ENCODE measurements around the gene ARHGAP12. TPM values are rescaled to one million over a fixed set of nuclear protein-coding genes. Genes with fewer than 3 reads are reported as not detected.
"Not testable (repeated sequence)": the region's sequence is repeated elsewhere in the genome, so short reads cannot be mapped to it uniquely, and the experiment has no call there.

The ARHGAP12 gene
- total and polyA plus RNA-seq, 4 donors = 8.6 to 66.0 (median 27.0) TPM

- Histone ChIP-seq H3K9ac (ENCODE audit: insufficient read depth in 1 of 2, low read length in 2 of 2) (no peak overlapping the region), H3K9me3 (ENCODE audit: control insufficient read depth in 4 of 4, insufficient read depth in 3 of 4, low read length in 3 of 4) (no peaks in the 10 kb centered on the region), H3K4me1 (ENCODE audit: control insufficient read depth in 5 of 5, insufficient read depth in 5 of 5, low read length in 5 of 5) (peaks cover 0 to 3% (median 0%) of the 10 kb centered on the region in 5 donors), H3K27me3 (ENCODE audit: control insufficient read depth in 3 of 3, insufficient read depth in 3 of 3, low read length in 2 of 3) (no peaks in the 10 kb centered on the region), H3K4me3 (no peak overlapping the region), H3K27ac (ENCODE audit: low read depth in 1 of 2, low read length in 1 of 2) (no peak overlapping the region), H3K36me3 (ENCODE audit: control insufficient read depth in 4 of 4, insufficient read depth in 4 of 4, low read length in 4 of 4) (no peaks in the 10 kb centered on the region)
- 83 to 89% methylated on average over 6 of the region's 6 CpGs for whole genome bisulfite sequencing, 2 donors
- DNase-seq = no peak
- ATAC-seq (ENCODE audit: insufficient read depth, low FRiP score) = no peak
- TF ChIP-seq CTCF (IDR thresholded peaks at IDR 0.05; ENCODE audit: control extremely low read depth, extremely low read depth) = no peak
Measured at GRCh38 chr10:31975157-31975765, 46.6 kb upstream of the ARHGAP12 start.

GRCh38 chr10:31974434-31975124, 45.9 kb upstream of the ARHGAP12 start:
- 81 to 88% methylated on average over 4 of the region's 4 CpGs for WGBS, 2 donors
- Histone ChIP-seq H3K4me3 (no peak overlapping the region), H3K4me1 (ENCODE audit: control insufficient read depth in 5 of 5, insufficient read depth in 5 of 5, low read length in 5 of 5) (peaks cover 0 to 3% (median 0%) of the 10 kb centered on the region in 5 donors), H3K9me3 (ENCODE audit: control insufficient read depth in 4 of 4, insufficient read depth in 3 of 4, low read length in 3 of 4) (no peaks in the 10 kb centered on the region), H3K36me3 (ENCODE audit: control insufficient read depth in 4 of 4, insufficient read depth in 4 of 4, low read length in 4 of 4) (no peaks in the 10 kb centered on the region), H3K27me3 (ENCODE audit: control insufficient read depth in 3 of 3, insufficient read depth in 3 of 3, low read length in 2 of 3) (no peaks in the 10 kb centered on the region), H3K27ac (ENCODE audit: low read depth in 1 of 2, low read length in 1 of 2) (no peak overlapping the region), H3K9ac (ENCODE audit: insufficient read depth in 1 of 2, low read length in 2 of 2) (no peak overlapping the region)
- no peak for DNase-seq
- no peak for ATAC-seq (ENCODE audit: insufficient read depth, low FRiP score)
- no peak for TF ChIP-seq CTCF (IDR thresholded peaks at IDR 0.05; ENCODE audit: control extremely low read depth, extremely low read depth)

- Histone ChIP-seq H3K9ac (ENCODE audit: insufficient read depth in 1 of 2, low read length in 2 of 2) (no peak overlapping the region), H3K36me3 (ENCODE audit: control insufficient read depth in 4 of 4, insufficient read depth in 4 of 4, low read length in 4 of 4) (no peaks in the 10 kb centered on the region), H3K4me3 (no peak overlapping the region), H3K27me3 (ENCODE audit: control insufficient read depth in 3 of 3, insufficient read depth in 3 of 3, low read length in 2 of 3) (no peaks in the 10 kb centered on the region), H3K27ac (ENCODE audit: low read depth in 1 of 2, low read length in 1 of 2) (no peak overlapping the region), H3K4me1 (ENCODE audit: control insufficient read depth in 5 of 5, insufficient read depth in 5 of 5, low read length in 5 of 5) (no peaks in the 10 kb centered on the region), H3K9me3 (ENCODE audit: control insufficient read depth in 4 of 4, insufficient read depth in 3 of 4, low read length in 3 of 4) (no peaks in the 10 kb centered on the region)
- ATAC-seq (ENCODE audit: insufficient read depth, low FRiP score) (no peak), DNase-seq (no peak)
- TF ChIP-seq CTCF (IDR thresholded peaks at IDR 0.05; ENCODE audit: control extremely low read depth, extremely low read depth) = no peak
- 59 to 83% methylated on average over 9 of the region's 9 CpGs for WGBS, 2 donors
Measured at GRCh38 chr10:31972519-31973041, 43.9 kb upstream of the ARHGAP12 start.

- H3K4me3 ChIP-seq; H3K36me3 ChIP-seq (ENCODE audit: control insufficient read depth in 4 of 4, insufficient read depth in 4 of 4, low read length in 4 of 4); H3K9ac ChIP-seq (ENCODE audit: insufficient read depth in 1 of 2, low read length in 2 of 2); H3K9me3 ChIP-seq (ENCODE audit: control insufficient read depth in 4 of 4, insufficient read depth in 3 of 4, low read length in 3 of 4); H3K4me1 ChIP-seq (ENCODE audit: control insufficient read depth in 5 of 5, insufficient read depth in 5 of 5, low read length in 5 of 5); ATAC-seq (ENCODE audit: insufficient read depth, low FRiP score); H3K27ac ChIP-seq (ENCODE audit: low read depth in 1 of 2, low read length in 1 of 2); DNase-seq; H3K27me3 ChIP-seq (ENCODE audit: control insufficient read depth in 3 of 3, insufficient read depth in 3 of 3, low read length in 2 of 3): not testable (repeated sequence)
- 97% methylated on average over 7 of the region's 32 CpGs; no CpG with 5 or more reads in 1 of the 2 donors for WGBS, 2 donors
Measured at GRCh38 chr10:31969847-31970246, 41.2 kb upstream of the ARHGAP12 start.
